ENCODE measurements around the gene NEK9.
"Not testable (repeated sequence)": the region's sequence is repeated elsewhere in the genome, so short reads cannot be mapped to it uniquely, and the experiment has no call there.

The NEK9 gene

GRCh38 chr14:75144944-75145343 lies 18.1 kb upstream of the NEK9 start:
- no peak for DNase-seq (ENCODE audit: low read depth, low spot score)

DNA sequence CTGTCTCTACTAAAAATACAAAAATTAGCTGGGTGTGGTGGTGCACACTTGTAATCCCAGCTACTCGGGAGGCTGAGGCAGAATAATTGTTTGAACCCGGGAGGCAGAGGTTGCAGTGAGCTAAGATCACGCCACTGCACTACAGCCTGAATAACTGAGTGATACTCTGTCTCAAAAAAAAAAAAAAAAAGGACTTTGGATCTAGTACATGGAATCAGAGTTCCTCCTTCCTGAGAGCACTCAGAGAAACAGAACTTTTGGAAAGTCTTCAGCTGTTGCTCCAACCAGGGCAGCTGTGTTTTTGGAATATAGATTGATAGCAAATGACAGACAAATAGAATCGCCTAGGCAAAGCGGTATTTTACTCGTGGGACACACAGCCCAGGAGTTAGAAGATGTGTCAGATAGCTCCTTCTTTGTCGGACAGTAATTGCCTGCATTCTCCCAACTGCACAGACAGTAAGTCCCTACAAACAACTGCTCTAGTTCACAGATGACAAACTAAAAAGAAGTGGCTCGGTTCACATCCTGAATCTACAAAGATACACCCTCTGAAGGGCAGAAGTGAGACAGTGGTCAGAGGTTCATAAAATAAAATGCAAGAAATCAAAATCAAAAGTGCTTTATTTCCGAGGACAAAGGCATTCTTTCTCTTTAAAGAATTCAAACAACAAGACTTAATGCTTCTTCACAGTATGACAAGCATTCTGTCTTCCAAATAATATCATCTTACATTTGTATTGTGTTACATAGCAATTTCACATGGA lies 17.1 kb upstream of the NEK9 start:
- DNase-seq (ENCODE audit: low read depth, low spot score): no peak

DNA sequence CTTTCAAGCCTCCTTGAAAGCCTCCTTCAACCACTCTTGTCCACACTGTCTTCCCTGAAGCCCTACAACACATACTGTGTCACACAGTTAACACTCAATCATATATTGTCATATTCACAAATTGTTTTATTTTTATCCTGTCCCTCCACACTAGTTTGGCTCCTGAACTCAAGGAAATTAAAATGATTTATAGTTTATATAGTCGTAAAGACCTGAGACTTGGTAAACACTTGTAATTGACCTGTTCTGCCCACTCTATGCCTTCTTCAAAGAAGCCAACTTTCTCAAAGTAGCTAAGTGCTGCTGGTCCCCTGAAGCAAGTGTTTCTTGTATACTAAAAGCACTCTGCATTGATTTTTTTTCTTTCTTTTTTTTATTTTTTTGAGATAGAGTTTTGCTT lies 15.6 kb upstream of the NEK9 start:
- no peak for DNase-seq (ENCODE audit: low read depth, low spot score)

DNA sequence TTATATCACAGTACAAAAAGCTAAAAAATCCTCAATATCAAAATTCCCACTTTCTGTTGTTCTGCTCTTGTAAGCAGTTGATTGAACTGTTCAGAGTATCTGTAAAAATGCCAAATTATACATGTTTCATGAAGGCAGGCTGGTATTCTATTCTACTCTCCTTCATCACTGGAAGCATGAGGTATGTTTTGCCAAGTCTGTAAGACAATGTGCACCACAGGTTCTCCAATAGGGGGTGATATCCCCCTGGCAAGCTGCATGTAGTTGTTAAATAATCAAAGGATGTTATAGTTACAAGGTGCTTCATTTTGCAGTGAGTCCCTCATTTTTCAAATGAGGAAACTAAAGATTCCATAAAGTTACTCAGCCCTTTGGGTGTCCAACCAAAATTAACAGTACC lies 15.1 kb upstream of the NEK9 start:
- DNase-seq (ENCODE audit: low read depth, low spot score): no peak

GRCh38 chr14:75141062-75141461 lies 14.2 kb upstream of the NEK9 start:
- DNase-seq (ENCODE audit: low read depth, low spot score): no peak

- no peak for DNase-seq (ENCODE audit: low read depth, low spot score)
These were observed 13.8 kb upstream of the NEK9 start for GRCh38 chr14:75140620-75141019.

GRCh38 chr14:75139185-75139584 lies 12.3 kb upstream of the NEK9 start:
- no peak for DNase-seq (ENCODE audit: low read depth, low spot score)

- no peak for DNase-seq (ENCODE audit: low read depth, low spot score)
These were observed 11.6 kb upstream of the NEK9 start for GRCh38 chr14:75138492-75138891.

DNA sequence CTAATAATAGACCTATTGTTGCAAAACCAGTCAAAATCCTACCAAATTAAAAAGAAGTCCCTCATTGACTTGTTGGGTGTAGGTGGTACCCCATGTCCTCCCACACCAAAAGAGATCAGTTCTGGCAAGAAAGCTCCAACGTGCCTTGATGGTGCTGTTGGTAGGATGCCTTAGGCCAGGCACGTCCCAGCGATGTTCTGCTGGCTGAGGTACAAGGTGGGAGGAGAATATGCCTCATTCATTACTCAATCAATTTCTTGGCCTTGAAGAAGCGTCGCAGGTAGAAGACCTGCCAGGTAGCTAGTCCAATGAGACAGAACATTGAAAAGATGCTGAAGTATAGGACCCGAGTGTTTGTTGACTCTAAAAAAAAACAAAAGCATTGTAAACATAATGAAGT lies 7.8 kb upstream of the NEK9 start:
- DNase-seq (ENCODE audit: low read depth, low spot score): no peak

DNA sequence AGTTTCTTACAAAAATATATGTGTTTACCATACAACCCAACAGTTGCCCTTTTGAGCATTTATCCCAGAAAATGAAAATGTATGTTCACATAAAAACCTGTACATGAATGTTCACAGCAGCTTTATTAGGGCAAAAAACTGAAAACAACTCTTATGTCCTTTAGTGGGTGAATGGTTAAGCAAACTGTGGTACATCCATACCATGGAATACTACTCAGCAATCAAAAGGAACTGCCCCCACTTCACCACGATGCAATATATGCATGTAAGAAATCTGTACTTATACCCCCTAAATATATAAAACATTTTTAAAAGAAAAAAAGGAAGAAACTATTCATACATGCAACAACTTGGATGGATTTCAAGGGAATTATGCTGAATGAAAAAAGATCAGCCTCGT lies 6.7 kb upstream of the NEK9 start:
- no peak for DNase-seq (ENCODE audit: low read depth, low spot score)

- peak; percentile 34 for DNase-seq (ENCODE audit: low read depth, low spot score)
These were observed 5.7 kb upstream of the NEK9 start for GRCh38 chr14:75132382-75133086.

GRCh38 chr14:75128596-75128990 lies 1.7 kb upstream of the NEK9 start:
- no peak for DNase-seq (ENCODE audit: low read depth, low spot score)

- no peak for DNase-seq (ENCODE audit: low read depth, low spot score)
These were observed 1.2 kb upstream of the NEK9 start for GRCh38 chr14:75127903-75128595.

DNA sequence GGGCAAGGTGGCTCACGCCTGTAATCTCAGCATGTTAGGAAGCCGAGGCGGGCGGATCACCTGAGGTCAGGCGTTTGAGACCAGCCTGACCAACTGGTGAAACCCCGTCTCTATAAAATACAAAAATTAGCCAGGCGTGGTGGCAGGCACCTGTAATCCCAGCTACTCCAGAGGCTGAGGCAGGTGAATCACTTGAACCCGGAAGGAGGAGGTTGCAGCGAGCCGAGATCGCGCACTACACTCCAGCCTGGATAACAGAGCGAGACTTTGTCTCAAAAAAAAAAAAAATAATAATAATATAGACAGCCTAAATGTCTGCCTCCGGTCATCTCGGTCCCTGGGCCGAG lies 599 bp upstream of the NEK9 start:
- not testable (repeated sequence) for DNase-seq (ENCODE audit: low read depth, low spot score)

DNA sequence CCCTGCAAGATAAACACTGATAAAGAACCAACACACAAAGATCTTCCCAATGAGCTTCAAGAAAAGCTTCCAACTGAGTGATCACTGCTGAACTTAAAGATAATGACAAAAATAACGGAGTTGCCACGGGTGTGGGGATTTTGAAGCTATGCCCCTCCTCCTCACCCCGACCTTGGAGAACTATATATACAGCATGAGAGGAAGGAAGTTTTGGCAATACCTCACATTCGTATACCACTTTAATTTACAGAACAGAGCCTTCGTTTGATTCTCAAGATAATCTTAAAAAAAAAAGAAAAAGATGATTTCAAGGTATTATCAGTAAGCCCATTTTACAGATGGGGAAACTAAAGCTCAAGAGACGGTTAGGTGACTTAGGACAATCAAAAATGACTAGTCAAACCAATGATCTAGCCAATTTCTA lies 715 bp downstream of the NEK9 start:
- no peak for DNase-seq (ENCODE audit: low read depth, low spot score)

GRCh38 chr14:75125617-75126016 lies 1.2 kb downstream of the NEK9 start:
- no peak for DNase-seq (ENCODE audit: low read depth, low spot score)

GRCh38 chr14:75123991-75124390 lies 2.9 kb downstream of the NEK9 start:
- no peak for DNase-seq (ENCODE audit: low read depth, low spot score)

GRCh38 chr14:75121552-75121951 lies 5.3 kb downstream of the NEK9 start:
- no peak for DNase-seq (ENCODE audit: low read depth, low spot score)

DNA sequence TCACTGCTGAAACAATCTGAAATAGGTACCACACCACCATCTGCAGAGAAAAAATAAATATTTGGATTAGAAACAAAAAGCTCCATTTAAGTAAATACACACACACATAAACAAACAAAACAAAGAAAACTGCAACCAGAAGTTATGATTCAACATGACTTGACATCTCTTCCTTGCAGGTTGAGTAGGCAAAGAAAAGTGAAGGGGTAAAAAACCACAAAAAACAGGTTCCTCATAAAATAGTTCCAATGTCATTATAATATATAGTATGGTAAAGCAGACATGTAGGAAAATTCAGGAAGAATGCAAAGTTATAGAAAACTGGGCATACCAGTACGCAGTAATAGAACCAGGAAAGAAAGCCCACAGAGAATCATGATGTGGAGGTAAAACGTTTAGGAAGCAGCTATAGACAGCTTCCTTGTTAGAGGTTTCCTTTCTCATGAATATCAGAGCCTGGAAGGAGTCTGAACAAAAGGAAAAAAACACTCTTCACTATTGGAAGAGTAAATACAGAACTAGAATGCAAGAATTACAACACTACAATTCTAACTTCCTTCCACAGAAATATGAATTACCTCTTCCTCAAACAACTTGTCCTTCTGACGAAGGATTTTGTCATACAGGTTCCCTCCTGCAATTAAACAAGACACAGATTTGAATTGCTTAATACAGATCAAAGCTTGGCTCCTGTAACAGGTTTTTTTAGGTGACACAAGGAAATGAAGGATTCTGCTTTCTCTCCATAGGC lies 6.1 kb downstream of the NEK9 start:
- no peak for DNase-seq (ENCODE audit: low read depth, low spot score)

- DNase-seq (ENCODE audit: low read depth, low spot score): no peak
These were observed 7.8 kb downstream of the NEK9 start for GRCh38 chr14:75119056-75119455.

- no peak for DNase-seq (ENCODE audit: low read depth, low spot score)
These were observed 12.8 kb downstream of the NEK9 start for GRCh38 chr14:75113932-75114539.

DNA sequence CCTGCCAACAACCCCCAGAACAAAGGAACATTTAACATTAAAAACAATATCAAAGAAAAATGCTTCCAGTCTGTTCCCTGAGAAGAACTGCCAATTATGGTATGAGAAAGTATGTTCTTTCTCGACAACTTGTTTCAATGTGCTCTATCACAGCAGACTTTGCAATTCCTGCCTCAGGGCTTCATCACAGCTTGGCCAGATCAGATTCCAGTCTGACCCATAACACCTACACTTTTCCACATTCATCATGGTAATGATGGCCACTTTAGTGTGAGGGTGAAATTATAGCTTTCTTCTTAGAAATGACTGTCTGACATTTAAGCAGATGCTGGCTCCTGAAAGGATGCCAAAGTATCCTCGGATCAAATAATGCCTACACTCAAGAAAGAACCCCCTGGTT lies 17.0 kb downstream of the NEK9 start:
- no peak for DNase-seq (ENCODE audit: low read depth, low spot score)
